ENCODE measurements around the gene RAPGEF6.
"Not testable (repeated sequence)": the region's sequence is repeated elsewhere in the genome, so short reads cannot be mapped to it uniquely, and the experiment has no call there.

RAPGEF6 gene

DNA sequence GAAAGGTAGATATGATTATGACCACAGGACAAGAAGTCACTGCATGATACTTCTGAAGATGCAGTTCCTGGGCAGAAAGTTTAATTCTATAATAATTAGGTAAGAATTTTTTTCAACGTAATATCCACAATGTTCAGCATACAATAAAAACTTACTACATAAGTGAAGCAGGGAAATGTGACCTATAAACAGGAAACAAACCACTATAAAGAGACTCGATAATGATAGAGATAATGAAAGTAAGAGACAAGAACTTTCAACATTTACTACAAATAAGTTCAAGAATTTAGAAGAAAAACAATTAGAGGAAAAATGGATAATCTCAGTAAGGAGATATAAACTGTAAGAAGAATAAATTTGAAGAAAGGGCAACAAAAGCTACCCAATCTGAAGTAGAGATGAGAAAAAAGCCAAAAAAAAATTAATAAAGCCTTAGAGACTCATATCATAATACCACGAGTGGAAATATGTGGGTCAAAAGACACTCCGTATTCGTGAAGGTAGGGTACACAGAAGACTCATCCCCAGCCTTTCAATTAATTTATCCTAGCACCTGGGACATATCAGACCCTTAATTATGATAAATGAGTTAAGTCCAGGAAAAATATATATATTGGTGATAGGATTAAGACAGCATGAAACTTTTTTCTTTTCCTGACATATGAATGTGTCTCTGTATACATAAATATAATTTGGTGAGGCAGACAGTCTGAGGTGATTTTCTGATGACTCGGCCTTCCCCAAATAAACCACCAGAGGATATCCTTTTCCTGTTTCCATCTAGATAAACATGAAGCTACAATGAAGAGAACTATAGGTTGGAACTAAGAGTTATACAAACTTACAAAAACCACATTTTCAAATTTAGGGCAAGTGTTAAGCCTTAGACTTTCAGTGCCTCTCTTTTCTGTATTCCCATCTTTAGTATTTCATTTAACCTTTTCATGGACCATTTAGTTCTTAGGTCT lies 120.4 kb downstream of the RAPGEF6 start:
- in situ Hi-C loops (cut with HindIII; ENCODE audit: low sequenced_read_pairs), result no loop called here

DNA sequence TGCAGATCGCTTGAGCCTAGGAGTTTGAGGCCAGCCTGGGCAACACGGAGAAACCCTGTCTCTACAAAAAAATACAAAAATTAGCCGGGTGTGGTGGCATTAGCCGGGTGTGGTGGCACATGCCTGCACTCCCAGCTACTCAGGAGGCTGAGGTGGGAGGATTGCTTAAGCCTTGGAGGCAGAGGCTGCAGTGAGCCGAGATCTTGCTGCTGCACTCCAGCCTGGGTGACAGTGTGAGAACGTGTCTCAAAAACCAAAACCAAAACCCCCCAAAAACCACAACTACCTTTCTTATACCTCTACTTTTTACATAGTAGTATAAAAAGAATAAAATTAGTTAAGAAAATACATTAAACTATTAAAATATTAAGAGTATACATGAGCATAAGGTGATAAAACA lies 121.2 kb downstream of the RAPGEF6 start:
- in situ Hi-C loops (cut with HindIII; ENCODE audit: low sequenced_read_pairs), result no loop called here

DNA sequence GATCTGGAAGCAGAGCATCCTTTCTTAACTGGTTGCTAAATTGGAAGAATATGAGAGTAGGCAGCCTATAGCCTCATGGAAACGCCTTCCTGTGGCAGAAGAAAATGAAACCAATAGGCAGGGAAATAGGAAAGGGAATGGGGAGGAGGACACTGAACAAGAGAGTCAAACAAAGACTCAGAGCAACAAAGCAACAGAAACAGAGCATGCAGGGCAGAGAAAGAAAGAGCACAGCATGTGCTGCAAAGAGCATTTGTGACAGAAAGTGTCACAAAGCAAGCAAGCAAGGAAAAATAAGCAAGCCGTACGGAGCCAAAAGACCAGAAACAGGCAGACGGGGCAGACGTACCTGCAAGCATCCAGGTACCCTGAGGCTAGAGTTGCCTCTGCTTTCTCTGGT lies 123.1 kb downstream of the RAPGEF6 start:
- in situ Hi-C loops (cut with HindIII; ENCODE audit: low sequenced_read_pairs), result no loop called here

DNA sequence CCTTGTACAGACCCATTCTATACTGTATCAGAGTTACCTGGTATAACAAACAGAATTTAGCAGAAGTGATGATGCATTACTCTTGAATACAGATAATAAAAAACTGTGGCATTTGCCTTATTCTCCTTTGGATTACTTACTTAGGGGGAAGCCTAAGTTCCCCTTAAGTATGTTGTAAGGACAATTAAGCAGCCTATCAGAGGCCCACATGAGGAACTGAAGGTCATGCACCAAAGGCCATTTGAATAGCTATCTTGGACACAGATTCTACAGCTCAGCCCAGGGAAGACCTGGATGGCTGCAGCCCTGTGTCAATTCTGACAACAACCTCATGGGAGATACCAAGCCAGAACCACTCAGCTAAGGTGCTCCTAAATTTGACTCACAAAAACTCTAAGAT lies 125.2 kb downstream of the RAPGEF6 start:
- in situ Hi-C loops (cut with HindIII; ENCODE audit: low sequenced_read_pairs), result no loop called here

DNA sequence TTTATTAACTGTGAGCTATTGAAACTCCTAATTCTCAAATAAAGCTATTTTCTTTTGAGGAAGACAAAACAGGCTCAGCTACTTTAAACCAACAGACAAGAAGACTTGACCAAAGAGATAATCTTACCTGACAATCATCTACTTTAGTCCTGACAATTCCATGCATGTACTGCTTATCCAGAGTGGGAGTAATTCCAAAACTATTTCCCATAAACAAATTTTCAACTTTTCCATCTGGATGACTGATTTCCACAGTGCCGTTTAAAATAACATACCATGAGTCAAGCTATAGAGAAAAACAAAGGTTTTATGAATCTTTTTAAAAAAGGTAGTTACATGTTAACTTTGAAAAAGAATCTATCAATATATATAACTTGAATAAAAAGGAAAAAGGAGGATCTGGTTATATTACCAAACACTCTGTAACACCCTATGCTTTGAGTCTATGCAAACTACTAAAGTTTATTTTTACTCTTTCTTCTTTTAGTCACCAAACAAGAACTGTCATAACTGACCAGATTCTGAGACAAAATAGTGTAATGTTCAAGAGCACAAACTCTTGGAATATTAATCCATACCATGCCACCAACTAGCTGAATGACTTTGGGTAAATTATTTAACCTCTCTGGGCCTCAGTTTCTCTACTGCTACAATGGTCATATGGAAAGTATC lies 129.7 kb downstream of the RAPGEF6 start:
- in situ Hi-C loops (cut with HindIII; ENCODE audit: low sequenced_read_pairs), result no loop called here

DNA sequence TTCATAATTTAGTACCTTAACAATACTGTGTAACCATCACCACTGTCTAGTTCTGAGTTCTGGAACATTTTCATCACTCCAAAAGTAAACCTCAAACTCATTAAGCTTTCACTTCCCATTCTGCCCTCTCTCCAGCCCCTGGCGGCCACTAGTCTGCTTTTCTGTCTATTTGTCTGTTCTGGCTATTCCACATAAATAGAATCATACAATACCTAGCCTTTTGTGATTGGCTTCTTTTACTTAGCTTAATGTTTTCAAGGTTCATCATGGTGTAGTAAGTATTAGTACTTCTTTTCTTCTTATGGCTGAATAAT lies 138.7 kb downstream of the RAPGEF6 start:
- in situ Hi-C loops (cut with HindIII; ENCODE audit: low sequenced_read_pairs), result no loop called here

DNA sequence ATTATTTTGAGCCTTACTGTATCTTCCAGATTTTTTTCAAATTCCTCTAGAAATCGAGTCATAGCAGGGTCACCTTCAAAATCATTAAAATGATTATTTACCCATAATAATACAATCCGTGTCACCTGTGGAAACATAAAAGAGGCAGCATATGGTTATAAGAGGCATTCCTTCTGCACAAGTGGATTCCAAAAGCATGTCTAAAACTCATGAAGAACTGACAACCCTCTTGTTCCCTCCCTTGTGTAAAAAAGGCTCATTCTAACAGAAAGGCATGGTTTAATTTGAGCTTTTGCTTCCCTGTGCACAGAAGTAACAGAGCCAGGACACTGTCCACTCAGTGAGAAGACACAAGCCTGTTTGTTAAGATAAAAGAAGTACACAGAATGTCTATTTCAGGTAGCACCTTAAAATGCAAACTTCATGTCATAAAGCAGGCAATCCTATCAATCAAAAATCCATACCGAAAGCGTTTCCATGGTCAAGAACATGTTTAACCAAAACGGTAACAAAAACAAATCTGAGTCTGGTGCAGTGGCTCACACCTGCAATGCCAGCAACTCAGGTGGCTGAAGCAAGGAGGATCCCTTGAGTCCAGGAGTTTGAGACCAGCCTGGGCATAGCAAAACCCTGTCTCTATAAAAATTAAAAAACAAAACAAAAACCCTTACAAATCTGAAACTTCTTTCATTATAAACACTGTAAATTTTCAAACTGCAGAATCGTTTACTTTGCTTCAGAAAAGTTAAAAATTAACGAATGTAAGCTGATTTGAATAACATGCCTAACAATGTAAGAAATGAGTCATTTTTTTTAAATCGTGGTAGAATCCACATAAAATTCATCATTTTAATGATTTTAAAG lies 139.3 kb downstream of the RAPGEF6 start:
- in situ Hi-C loops (cut with HindIII; ENCODE audit: low sequenced_read_pairs), result no loop called here

DNA sequence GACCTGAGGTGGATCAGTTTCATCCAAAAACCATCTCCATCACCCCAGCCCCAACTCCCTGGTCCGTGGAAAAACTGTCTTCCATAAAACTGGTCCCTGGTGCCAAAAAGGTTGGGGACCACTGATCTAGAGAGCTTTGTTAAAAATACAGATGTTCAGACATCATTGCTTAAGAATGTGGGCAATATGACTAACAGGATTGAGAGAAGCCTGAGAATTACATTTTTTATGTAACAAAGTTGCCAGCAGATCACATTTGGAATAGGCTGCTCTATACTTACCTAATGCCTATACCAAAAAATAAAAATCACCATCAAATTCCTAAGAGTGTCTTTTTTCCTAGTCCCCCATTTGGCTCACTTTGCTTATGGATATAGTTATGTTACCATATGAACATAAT lies 143.3 kb downstream of the RAPGEF6 start:
- in situ Hi-C loops (cut with HindIII; ENCODE audit: low sequenced_read_pairs), result no loop called here

DNA sequence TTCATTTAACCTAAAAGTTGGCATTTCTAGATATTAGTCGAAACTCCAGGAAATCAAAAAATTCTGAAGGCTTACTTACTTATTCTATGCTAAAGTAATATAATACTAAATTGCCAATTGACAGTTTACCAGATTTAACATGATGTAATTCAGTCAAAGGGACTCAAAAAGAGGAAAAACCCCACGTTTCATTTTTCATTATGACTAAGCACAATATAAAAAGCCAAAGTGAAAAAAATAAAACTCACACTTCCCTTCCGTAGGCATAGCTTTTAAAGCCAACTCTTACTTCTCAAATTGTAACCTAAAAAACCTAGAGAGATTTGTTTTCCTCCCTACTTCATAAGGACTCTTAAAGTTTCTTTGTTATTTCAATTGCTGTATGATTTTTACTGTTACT lies 146.6 kb downstream of the RAPGEF6 start:
- in situ Hi-C loops (cut with HindIII; ENCODE audit: low sequenced_read_pairs), result no loop called here

DNA sequence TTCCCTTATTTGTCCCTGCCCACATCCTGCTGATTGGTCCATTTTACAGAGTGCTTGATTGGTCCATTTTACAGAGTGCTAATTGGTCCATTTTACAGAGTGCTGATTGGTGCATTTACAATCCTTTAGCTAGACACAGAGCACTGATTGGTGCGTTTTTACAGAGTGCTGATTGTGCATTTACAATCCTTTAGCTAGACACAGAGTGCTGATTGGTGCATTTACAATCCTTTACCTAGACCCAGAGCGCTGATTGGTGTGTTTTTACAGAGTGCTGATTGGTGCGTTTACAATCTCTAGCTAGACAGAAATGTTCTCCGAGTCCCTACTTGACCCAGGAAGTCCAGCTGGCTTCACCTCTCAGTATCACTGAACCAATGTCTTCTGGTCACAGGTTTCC lies 147.7 kb downstream of the RAPGEF6 start:
- in situ Hi-C loops (cut with HindIII; ENCODE audit: low sequenced_read_pairs), result not testable (repeated sequence)

DNA sequence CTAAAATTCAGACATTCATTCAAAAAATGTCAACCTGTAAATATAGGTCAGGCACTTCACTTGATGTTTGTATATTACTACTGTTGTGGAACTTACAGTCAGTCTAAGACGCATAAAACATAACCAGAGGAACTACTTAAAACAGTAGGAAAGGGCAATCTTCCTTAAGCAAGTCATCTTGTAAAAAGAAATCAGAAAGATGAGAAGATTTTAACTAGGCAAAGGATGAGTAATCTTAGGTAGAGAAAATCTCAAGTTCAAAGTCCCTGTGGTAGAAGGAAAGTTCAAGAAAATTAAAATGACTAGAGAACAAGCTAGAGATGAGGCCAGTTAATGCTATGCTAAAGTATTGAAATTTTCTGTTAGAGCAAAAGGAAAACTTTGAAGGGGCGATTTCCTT lies 152.4 kb downstream of the RAPGEF6 start:
- in situ Hi-C loops (cut with HindIII; ENCODE audit: low sequenced_read_pairs), result no loop called here

DNA sequence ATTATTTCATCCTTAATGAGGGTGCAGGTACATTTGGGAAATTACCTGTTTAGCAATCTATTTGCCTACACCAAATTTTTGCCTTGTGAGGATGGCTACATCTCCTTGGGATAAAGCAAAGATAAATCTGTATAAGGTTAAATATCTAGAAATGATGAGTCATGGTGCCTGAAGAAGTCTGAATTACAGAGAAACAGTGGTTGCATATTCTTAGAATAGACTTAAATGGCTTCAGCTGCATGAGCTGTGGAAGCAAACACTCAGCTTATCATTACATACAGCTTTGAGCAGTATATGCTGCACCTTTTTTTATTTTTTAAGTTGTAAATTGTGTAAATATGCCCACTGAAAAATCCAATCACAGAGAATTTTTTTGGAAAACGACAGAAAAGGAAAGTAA lies 153.5 kb downstream of the RAPGEF6 start:
- in situ Hi-C loops (cut with HindIII; ENCODE audit: low sequenced_read_pairs), result no loop called here

DNA sequence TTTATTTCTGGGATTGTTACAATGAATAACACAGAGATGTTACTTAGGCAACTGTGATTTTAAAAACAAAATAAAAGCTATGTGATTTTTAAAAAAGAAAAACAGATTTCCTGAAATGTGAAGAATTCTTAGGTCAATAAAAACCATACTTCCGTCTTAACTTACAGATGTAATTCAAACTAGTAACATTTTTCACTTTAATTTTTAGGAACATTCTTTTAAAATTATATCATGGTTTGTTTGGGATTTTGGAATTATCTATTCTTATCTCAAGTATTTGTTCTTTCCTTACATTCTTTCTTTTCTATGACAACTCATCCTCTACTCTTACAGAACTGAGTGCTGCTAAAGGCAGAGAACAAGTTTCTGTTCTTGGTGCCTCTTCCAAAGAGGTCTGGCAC lies 159.5 kb downstream of the RAPGEF6 start:
- in situ Hi-C loops (cut with HindIII; ENCODE audit: low sequenced_read_pairs), result no loop called here

DNA sequence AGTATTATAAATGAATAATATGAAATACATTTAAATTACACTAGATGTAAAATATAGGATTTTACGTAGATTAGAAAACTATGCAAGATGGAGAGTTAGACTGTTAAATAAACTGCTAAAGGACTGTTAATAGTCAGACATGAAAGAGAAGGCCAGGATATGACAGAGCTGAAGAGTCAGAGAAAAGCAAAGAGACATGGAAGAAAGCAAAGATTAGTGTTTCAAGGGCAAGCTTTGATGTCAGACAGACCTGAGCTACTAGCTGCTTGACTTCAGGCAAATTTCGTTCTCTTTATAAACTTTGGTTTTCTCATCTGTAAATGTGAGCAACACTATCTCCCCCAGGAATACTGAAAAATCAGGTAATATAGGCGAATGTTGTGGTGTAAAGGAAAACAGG lies 161.3 kb downstream of the RAPGEF6 start:
- in situ Hi-C loops (cut with HindIII; ENCODE audit: low sequenced_read_pairs), result no loop called here

DNA sequence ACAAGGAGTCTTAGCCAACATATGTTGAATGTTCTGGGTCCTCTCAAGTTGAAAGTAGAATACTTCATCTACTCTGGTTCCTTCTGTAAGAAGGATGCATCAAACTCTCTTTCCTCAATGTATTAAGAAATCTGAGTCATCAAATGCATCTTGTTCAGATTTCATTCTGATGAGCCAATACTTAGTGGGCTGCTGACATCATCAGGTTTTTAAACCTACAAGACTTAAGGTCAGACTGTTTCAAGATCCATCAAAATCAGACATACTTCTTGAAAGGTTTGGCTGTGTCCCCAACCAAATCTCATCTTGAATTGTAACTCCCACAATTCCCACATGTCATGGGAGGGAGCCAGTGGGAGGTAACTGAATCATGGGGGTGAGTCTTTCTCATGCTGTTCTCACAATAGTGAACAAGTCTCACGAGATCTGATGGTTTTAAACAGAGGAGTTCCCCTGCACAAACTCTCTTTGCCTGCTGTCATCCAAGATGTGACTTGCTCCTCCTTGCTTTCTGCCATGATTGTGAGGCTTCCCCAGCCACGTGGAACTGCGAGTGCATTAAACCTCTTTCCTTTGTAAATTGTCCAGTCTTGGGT lies 168.8 kb downstream of the RAPGEF6 start:
- in situ Hi-C loops (cut with HindIII; ENCODE audit: low sequenced_read_pairs), result no loop called here

DNA sequence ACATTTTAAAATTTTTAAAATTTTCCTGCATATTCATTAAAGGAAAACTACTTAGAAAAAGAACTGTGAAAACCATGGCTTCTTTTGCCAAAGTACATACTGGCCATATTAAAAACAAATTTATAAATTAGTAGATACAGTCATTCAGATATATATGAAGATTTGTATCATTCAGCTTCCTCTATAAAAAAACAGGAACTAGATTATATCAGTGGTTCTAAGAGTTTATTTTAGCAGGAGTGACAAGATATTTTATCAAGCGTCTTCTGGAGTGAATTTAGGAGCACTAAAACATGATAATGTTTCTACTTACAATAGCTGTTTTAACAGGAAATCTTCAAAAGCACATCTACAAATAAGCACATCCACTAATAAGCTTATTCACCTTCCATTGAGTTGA lies 171.4 kb downstream of the RAPGEF6 start:
- in situ Hi-C loops (cut with HindIII; ENCODE audit: low sequenced_read_pairs), result no loop called here

DNA sequence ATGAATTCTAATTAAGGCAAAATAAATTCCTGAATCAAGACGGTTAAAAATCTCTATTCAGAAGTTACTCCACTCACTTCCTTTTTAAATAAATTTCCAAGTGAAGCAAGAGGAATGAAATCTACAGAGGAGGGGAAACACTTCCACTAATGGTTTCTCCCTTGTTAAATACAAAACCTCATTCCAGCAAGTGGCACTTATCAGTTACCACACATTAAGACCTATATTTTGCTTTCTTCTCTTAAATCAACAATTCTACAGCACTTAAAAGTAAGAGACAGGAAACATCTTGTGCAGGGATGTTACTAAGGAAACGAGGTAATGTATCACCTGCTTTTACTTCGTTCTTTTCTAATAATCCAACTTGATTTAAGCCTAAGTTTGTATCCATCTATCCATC lies 172.6 kb downstream of the RAPGEF6 start:
- in situ Hi-C loops (cut with HindIII; ENCODE audit: low sequenced_read_pairs), result no loop called here

DNA sequence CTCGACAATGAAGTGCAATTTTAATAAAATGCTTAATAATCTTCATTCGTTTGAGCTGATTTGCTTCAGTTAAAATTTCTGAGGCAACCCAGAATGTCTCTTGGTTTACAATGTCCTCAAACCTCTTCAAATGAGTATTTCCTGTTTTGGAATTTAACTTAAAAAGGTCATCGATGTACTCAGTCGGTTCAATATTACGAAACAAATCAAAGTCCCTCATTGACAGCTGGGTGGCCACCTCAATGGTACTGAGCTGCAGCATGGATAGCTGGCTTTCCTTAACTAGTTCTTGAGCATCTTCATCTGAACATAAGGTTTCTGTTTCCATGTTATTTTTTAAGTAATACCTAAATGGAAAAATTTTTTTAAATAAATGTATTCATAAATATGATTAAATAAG lies 173.3 kb downstream of the RAPGEF6 start:
- in situ Hi-C loops (cut with HindIII; ENCODE audit: low sequenced_read_pairs), result no loop called here

DNA sequence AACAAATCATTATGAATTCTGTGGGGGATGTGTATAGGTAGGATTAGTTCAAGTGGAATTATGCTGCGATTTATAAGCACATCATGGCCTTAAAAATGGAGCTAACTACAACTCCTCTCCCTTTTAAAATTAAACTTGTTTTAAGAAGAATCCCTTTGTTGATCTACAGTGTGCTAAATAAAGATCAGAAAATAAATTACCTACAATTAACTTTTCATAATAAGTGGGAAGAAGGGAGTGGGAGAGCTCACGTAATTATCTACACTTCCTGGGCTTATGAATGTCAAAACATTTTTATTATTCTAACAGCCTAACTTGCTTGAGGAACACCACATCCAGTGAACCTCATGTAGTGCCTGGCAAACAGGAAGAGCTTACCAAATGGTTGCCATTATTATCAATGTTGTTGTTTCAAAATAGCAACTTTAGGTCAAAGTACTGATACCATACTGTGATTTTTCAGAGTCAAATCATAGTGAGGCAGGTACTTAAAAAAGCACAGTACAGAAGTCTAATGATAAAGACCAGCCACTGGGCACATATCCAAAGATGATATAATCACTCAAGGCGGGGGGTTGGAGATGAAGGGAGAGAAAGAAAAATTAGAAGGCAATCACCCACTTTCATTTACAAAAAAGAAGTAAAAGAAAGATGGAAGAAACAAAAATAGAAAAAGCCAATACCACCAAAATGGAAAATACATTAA lies 174.0 kb downstream of the RAPGEF6 start:
- in situ Hi-C loops (cut with HindIII; ENCODE audit: low sequenced_read_pairs), result no loop called here

DNA sequence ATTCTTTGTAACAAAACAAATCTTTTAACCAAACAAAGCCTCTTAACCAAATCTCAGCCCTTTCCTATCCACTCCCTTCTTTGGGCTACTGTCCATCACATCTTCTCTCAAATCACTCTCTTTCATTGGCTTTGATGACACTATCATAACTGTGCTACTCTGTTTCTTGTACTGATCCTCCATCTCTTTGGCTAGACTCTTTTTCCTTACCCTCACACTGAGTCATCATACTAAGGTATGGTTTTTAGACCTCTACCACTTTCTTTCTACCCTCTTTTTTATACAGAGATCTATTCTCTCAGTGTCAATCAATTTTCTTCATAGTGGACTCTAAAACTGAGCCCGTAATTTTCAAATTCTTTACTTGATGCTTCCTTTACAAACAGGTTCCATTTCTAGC lies 174.9 kb downstream of the RAPGEF6 start:
- in situ Hi-C loops (cut with HindIII; ENCODE audit: low sequenced_read_pairs), result no loop called here

DNA sequence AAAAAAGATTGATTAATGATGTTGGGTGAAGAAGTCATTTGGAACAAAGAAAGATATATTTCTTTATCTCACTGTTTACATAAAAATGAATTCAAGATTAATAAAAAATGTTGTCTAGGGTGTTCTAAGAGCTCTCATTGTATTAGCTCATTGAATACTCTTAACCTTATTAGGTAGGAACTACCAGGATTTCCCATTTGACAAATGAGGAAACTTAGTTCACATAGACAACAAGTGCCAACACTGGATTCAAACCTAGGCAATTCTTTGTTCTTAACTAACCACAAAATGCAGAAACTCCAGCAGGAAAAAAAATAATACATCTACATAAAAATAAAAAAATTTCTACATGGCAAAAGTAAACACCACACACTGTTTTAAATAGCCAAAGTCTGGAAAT lies 175.8 kb downstream of the RAPGEF6 start:
- in situ Hi-C loops (cut with HindIII; ENCODE audit: low sequenced_read_pairs), result no loop called here

All from DLD1 (cell line).